ENCODE measurements around the gene NNMT.

NNMT gene

GRCh38 chr11:114285599-114285998 lies 10.6 kb upstream of the NNMT start:
- no peak for DNase-seq

GRCh38 chr11:114286229-114286628 lies 10.0 kb upstream of the NNMT start:
- no peak for DNase-seq

GRCh38 chr11:114287154-114287553 lies 9.0 kb upstream of the NNMT start:
- DNase-seq = no peak

- DNase-seq = no peak
Observed at GRCh38 chr11:114288136-114288535, 8.1 kb upstream of the NNMT start.

GRCh38 chr11:114289779-114290178 lies 6.4 kb upstream of the NNMT start:
- DNase-seq = no peak

- DNase-seq = no peak
Observed at GRCh38 chr11:114290503-114291235, 5.5 kb upstream of the NNMT start.

- no peak for DNase-seq
Observed at GRCh38 chr11:114291381-114291780, 4.8 kb upstream of the NNMT start.

- no peak for DNase-seq
Observed at GRCh38 chr11:114291842-114292680, 4.1 kb upstream of the NNMT start.

GRCh38 chr11:114293201-114293711 lies 2.9 kb upstream of the NNMT start:
- DNase-seq = no peak

GRCh38 chr11:114296605-114297372 lies 590 bp downstream of the NNMT start:
- DNase-seq = no peak

- no peak for DNase-seq
Observed at GRCh38 chr11:114297806-114298709, 1.9 kb downstream of the NNMT start.

- DNase-seq = no peak
Observed at GRCh38 chr11:114298710-114299109, 2.5 kb downstream of the NNMT start.

GRCh38 chr11:114301088-114301487 lies 4.9 kb downstream of the NNMT start:
- no peak for DNase-seq

- DNase-seq = no peak
Observed at GRCh38 chr11:114301927-114302326, 5.7 kb downstream of the NNMT start.

GRCh38 chr11:114302663-114303062 lies 6.5 kb downstream of the NNMT start:
- DNase-seq = no peak

- no peak for DNase-seq
Observed at GRCh38 chr11:114304065-114304464, 7.9 kb downstream of the NNMT start.

GRCh38 chr11:114304969-114305368 lies 8.8 kb downstream of the NNMT start:
- DNase-seq = no peak

GRCh38 chr11:114307524-114308203 lies 11.5 kb downstream of the NNMT start:
- no peak for DNase-seq

- DNase-seq = no peak
Observed at GRCh38 chr11:114308689-114309089, 12.5 kb downstream of the NNMT start.

- DNase-seq = no peak
Observed at GRCh38 chr11:114309517-114309916, 13.3 kb downstream of the NNMT start.

GRCh38 chr11:114310095-114310494 lies 13.9 kb downstream of the NNMT start:
- DNase-seq = no peak

- DNase-seq = no peak
Observed at GRCh38 chr11:114311946-114312345, 15.7 kb downstream of the NNMT start.

All from activated CD8-positive, alpha-beta memory T cell treated with anti-CD3 and anti-CD28 coated beads, Interleukin-2, amount 50 U/mL, for 4 hours (primary cell).